SK-MEL-5 (cell line): ENCODE measurements around the gene KCNMB2. TPM values are rescaled to one million over a fixed set of nuclear protein-coding genes. Genes with fewer than 3 reads are reported as not detected.
A peak's percentile ranks its signal among the peaks of the same experiment; 100 is the strongest.

Experiments
- DNase-seq: peaks from one replicate; pipeline ENCODE4 v3.0.0-alpha.2; 2016; ENCODE audit warnings: low read depth, low spot score
- in situ Hi-C: cut with HindIII; loops from 2 replicates; pipeline ENCODE4 v1.10.0; 2016; ENCODE audit warnings: low sequenced_read_pairs, high pct_unique_total_duplicates, low pct_unique_long_range_greater_than_20kb
- total RNA-seq: library from RNA; depleted of rRNA; stranded (reverse); fragments of >200 nt; shearing (Covaris generic); gene quantifications from 2 replicates; pipeline ENCODE4 v1.2.3, GENCODE V29; 2014

The KCNMB2 gene
- total RNA-seq, 1 experiment from 2014 or later = not detected

DNA sequence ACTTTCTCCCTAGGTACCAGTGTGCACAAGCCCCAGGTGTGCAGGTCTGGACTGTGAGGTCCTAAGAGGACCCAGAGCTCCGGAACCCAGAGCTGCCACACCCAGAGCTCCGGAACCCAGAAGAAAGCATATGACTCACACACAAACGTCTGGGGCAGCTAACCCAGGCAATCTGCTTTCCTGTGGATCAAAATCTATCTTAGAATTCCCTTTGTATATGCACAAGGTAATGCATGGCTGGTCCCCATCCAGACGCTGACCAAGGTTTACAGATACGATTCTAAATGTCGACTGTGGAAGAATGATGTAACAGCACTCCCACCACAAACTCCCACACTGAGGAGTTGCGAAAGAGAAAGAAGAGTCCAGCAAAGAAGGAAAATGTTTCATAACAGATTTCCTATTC lies 15.7 kb downstream of the KCNMB2 start:
- DNase-seq = no peak
- in situ Hi-C loops = no loop called here

DNA sequence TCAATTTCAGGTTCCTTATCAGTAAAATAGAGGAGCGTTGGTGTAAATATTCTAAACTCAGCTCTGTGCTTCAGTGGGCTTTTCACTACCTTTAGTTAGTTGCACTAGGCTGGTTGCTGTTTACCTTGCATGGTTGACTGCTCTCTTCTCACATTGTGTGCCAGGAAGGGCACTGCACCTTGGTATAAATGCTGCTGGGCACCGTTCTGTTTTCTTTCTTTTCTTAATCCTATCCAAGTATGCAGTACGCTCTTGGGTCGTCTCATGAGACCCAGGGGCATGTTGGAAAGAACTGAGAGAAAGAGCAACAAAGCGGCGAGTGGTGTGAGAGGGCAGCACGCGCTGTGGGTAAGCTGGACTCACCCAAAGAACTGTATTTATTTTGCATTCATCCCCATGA lies 22.4 kb downstream of the KCNMB2 start:
- DNase-seq = no peak
- in situ Hi-C loops = no loop called here

- DNase-seq = no peak
- in situ Hi-C loops = no loop called here
Observed at GRCh38 chr3:178560759-178561158, 24.5 kb downstream of the KCNMB2 start.

GRCh38 chr3:178561239-178561638 lies 25.0 kb downstream of the KCNMB2 start:
- in situ Hi-C loops = no loop called here
- no peak for DNase-seq

DNA sequence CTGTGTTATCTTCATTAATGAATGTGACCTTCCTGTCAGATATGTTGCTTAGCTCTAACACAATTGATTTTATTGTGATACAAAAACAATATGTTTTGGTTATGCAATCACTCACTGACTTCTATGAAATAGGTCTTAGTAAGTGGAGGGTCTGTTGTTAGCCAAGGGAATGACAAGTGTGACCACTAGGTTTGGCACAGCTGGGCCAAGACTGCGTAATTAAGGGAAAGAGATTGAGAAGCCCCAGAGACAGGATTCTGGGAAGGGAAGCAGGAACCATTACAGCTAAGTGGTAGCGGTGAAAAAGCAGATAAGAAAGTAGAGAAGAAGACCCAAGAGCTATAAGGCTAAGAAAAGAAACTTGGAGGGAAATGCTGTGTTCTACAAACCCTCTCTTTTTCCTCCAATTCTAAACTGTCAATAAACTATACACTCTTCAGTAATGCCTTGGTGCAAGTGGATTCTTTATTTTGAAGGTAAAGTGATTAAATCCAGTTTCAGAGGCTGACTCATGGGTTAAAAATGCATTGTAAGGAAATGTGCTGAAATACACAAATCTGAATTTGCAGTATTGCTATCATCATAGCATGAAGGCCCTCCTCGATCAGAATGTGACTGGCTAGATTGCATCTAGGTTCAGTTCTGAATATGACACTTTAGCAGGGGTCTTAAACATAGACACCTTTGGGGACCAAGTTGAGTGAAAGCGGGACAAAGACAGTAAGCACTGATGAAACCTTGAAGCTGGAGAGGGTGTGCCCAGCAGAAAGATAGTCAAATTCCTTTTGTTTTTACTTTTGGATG lies 26.1 kb downstream of the KCNMB2 start:
- no peak for DNase-seq

GRCh38 chr3:178562947-178563232 lies 26.7 kb downstream of the KCNMB2 start:
- in situ Hi-C loops = no loop called here
- DNase-seq = no peak

More for the DNA sequence above, 26.1 kb downstream of the KCNMB2 start:
- in situ Hi-C loops = no loop called here

DNA sequence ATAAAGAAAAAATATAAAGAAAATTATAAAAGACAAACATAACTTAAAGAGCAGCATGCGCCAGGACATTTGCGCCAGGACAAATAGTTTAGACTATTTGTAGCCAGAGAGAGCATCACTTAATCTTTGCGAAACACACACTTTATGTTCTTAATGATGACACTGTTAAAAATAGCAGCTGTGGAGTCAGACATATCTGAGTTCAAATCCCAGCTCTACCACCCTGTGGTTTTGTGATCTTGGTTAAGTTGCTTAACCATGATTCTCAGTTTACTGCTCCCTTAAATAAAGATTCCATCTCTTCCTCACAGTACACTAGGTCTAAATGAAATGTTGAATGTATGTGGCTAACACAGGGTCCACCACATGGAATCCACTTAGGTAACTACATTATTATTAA lies 31.4 kb downstream of the KCNMB2 start:
- no peak for DNase-seq
- in situ Hi-C loops = no loop called here

DNA sequence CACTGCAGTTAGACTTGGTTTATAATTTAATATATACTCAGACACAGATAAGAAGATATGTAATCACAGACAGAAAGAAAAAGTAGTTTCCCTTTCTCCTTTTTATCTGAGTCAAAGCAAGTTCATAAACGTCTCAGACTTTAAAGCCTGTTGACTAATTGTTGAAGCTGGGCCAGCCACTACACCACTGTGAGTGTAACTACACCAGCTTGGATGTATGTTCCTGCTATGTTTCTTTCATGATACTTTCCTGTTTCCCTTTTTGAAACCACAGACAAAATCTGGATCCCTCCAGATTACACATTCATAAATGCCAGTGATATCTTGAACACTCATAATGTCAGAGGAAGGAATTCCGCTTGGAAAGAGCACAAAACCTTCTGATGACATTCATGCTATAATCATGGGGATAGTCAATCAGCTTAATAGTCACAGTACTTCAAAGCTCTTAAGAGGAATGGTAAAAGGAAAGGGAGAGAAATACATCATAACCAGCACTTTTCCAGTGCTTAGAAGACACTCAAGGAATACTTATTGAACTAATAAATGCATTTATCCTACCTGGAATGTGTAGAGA lies 32.0 kb downstream of the KCNMB2 start:
- DNase-seq = no peak
- in situ Hi-C loops = no loop called here

GRCh38 chr3:178568911-178569310 lies 32.7 kb downstream of the KCNMB2 start:
- DNase-seq = no peak
- in situ Hi-C loops = no loop called here

DNA sequence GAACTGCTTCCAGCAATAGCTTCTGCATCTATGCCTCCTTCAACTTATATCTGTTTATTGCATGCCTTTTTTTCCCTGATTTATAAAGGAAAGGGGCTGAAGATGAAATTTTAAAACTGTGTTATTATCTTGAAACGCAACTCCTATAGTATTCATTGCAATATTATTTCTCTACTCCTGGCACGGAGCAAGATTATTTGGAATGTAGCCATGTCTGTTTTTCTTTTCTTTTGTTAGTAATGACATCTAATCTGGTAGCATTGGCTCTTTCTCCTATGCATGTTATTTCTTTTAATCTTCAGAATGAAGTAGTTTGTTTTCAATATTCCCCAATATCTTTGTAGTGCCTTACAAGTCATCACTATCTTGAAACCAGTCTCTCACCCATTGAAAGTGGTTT lies 33.6 kb downstream of the KCNMB2 start:
- DNase-seq = no peak
- in situ Hi-C loops = no loop called here

DNA sequence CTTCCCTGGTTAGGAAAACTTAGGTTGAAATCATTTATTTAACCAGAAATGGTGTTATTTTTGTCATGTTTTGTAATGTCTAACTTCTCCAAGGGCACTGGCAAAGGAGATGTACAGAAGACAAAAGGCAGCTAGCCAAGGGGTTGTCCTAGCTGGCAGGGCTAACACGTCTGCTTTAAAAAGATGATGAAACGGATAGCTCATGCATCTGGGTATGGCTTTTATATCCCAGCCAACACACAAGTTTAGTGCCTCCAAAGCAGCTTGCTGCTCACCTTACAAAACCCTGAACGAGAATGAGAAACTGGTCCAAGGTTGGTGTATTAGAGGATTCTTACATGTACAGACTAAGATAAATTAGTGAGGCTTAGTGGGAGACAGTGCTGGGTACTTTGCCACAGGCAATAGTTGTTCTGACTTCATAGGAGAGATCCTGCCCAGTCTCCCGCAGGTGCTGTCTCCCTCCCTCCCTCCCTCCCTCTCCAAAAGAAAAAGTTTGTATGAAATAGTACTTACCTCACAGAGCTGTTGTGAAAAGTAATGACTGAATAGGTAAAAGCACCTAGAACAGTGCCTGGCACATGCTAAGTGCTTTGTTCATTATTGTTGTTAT lies 47.8 kb downstream of the KCNMB2 start:
- no peak for DNase-seq
- in situ Hi-C loops = no loop called here

DNA sequence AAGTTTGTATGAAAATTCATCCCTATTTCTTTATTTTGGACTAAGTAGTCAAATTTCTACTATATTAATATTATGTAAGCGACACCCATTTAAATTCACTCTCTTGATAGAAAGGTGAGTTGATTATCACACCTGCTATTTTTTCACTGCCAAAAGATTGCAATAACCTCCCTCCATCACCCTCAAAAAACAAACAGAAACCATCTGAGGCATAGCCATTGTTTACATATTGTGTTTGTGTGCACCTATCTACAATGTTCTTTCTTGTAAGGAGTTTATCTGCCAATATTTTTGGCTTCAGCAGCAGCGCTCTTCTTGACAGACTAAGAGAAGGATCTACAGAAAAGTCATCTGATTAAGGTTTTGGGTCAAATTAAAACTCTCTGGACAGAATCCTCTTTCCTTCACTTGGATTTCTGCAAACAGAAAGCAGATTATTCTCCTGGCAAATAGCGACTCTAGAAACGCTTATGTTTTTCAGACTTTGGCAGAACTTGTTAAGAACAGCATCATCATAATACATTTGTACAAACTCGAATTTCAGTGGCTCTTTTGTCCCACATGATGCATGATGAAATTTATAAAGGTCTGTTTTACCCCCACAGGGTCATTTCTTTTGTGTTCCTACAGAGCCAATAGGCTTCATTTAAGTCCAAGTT lies 48.6 kb downstream of the KCNMB2 start:
- DNase-seq = no peak
- in situ Hi-C loops = no loop called here

- no peak for DNase-seq
- in situ Hi-C loops = no loop called here
Observed at GRCh38 chr3:178585454-178585853, 49.2 kb downstream of the KCNMB2 start.

- DNase-seq = no peak
- in situ Hi-C loops = no loop called here
Observed at GRCh38 chr3:178586076-178586475, 49.8 kb downstream of the KCNMB2 start.

- in situ Hi-C loops = no loop called here
- no peak for DNase-seq
Observed at GRCh38 chr3:178588628-178589027, 52.4 kb downstream of the KCNMB2 start.

GRCh38 chr3:178593786-178594185 lies 57.5 kb downstream of the KCNMB2 start:
- in situ Hi-C loops = no loop called here

DNA sequence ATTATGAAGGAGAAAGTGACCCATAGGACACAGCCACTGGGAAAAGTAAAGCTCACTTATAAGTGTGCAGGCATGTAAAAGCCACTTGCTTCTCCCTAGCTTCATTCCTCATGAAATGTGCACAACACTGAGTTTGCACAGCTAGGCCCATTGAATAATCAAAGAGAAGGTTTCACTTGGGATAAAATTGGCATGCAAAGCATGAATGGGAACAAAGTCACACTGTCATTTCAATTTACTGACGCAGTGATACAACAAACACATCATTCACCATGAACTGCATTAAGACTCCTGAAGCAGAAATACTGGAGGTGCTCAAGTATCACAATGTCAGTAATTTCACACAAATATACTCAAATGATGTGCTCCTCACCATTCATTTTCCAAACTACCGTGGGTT lies 61.1 kb downstream of the KCNMB2 start:
- in situ Hi-C loops = no loop called here
- peak; percentile 87 for DNase-seq

More at GRCh38 chr3:178593786-178594185, 57.5 kb downstream of the KCNMB2 start:
- DNase-seq = no peak

DNA sequence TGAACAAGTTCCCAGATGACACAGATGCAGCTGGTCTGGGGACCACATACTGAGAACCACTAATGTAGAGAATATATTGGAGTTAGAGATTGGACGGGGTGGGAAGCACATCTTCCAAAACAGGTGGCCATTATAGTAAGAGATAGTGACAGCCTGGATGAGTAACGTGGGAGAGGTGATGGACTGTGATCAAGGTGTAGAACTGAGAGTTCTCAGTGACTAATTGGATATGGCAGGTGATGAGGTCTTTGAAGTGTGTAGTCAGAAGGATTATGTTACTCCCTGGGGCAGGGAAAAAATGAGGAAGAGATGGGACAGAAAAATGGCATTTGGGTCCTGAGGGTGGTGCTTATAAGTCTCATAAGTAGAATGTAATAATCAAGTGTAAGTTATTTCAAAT lies 66.6 kb downstream of the KCNMB2 start:
- no peak for DNase-seq
- in situ Hi-C loops = no loop called here

DNA sequence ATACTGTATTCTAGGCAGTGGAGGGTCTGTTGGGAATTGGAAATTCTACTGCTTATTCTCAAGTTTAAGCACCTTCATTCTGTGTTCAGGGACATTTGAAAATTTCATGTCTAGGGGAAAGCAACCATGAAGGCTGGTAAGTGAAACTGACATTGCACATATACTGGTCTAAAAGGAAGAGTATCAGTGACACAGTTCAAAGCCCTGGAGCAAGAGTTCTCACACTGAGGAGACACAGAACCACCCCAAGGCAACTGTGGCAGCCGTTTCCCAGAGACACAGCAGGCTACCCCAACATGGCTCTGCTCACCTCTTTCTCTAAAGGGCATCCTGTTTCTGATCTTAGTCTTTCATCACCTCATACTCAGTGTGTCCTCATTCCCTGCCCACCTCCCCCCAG lies 67.5 kb downstream of the KCNMB2 start:
- in situ Hi-C loops = no loop called here
- DNase-seq = no peak
